ENCODE results near the gene ZNF814.
"Not testable (repeated sequence)": the region's sequence is repeated elsewhere in the genome, so short reads cannot be mapped to it uniquely, and the experiment has no call there.

The ZNF814 gene

GRCh38 chr19:57867868-57868492 lies 20.9 kb downstream of the ZNF814 start (continued):
- TF ChIP-seq, protein P1, sequence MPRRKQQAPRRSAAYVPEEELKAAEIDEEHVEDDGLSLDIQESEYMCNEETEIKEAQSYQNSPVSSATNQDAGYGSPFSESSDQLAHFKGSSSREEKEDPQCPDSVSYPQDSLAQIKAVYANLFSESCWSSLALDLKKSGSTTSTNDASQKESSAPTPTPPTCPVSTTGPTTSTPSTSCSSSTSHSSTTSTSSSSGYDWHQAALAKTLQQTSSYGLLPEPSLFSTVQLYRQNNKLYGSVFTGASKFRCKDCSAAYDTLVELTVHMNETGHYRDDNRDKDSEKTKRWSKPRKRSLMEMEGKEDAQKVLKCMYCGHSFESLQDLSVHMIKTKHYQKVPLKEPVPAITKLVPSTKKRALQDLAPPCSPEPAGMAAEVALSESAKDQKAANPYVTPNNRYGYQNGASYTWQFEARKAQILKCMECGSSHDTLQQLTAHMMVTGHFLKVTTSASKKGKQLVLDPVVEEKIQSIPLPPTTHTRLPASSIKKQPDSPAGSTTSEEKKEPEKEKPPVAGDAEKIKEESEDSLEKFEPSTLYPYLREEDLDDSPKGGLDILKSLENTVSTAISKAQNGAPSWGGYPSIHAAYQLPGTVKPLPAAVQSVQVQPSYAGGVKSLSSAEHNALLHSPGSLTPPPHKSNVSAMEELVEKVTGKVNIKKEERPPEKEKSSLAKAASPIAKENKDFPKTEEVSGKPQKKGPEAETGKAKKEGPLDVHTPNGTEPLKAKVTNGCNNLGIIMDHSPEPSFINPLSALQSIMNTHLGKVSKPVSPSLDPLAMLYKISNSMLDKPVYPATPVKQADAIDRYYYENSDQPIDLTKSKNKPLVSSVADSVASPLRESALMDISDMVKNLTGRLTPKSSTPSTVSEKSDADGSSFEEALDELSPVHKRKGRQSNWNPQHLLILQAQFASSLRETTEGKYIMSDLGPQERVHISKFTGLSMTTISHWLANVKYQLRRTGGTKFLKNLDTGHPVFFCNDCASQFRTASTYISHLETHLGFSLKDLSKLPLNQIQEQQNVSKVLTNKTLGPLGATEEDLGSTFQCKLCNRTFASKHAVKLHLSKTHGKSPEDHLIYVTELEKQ (tag by site-specific recombination; IDR thresholded peaks at IDR 0.05; ENCODE audit: borderline replicate concordance), result no peak
- TF ChIP-seq, protein P2, sequence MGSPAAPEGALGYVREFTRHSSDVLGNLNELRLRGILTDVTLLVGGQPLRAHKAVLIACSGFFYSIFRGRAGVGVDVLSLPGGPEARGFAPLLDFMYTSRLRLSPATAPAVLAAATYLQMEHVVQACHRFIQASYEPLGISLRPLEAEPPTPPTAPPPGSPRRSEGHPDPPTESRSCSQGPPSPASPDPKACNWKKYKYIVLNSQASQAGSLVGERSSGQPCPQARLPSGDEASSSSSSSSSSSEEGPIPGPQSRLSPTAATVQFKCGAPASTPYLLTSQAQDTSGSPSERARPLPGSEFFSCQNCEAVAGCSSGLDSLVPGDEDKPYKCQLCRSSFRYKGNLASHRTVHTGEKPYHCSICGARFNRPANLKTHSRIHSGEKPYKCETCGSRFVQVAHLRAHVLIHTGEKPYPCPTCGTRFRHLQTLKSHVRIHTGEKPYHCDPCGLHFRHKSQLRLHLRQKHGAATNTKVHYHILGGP (tag by site-specific recombination; IDR thresholded peaks at IDR 0.05), result no peak
- TF ChIP-seq ZNF791 (tag by site-specific recombination; IDR thresholded peaks at IDR 0.05), result no peak
- no peak for TF ChIP-seq ZNF133 (tag by site-specific recombination; IDR thresholded peaks at IDR 0.05)
- TF ChIP-seq ZNF600 (tag by site-specific recombination; IDR thresholded peaks at IDR 0.05), result no peak
- TF ChIP-seq ZNF23 (tag by site-specific recombination; IDR thresholded peaks at IDR 0.05; ENCODE audit: borderline replicate concordance), result no peak
- TF ChIP-seq ZNF114 (tag by site-specific recombination; IDR thresholded peaks at IDR 0.05), result no peak

- not testable (repeated sequence) for H3K4me3 ChIP-seq (ENCODE audit: low read depth, low read length); H3K4me1 ChIP-seq (ENCODE audit: control insufficient read depth, insufficient read depth, low read length); H3K27ac ChIP-seq (ENCODE audit: extremely low read depth, low read depth, low read length)
- Histone ChIP-seq H3K9me3 (ENCODE audit: control insufficient read depth, insufficient read depth, low read depth, low read length) (peaks cover 11% of the 10 kb centered on the region), H3K36me3 (ENCODE audit: control insufficient read depth in 2 of 2, insufficient read depth in 1 of 2, low read length in 2 of 2) (peaks cover 80 to 91% of the 10 kb centered on the region in 2 experiments)
- peak; percentile 32; the same call in 1 of the 2 replicates for TF ChIP-seq PRDM4 (tag by site-specific recombination; IDR thresholded peaks at IDR 0.05)
- ChIA-PET POLR2A (interaction anchor here (0.6 to 1.3 kb wide), 2 partner anchors 13 to 170 kb away, joined by 3 to 4 read pairs; partner anchors contain the start of gene ZNF587), CTCF (interaction anchor here (0.7 kb wide), 1 partner anchor 140 kb away, joined by 4 read pairs; no protein-coding TSS in a partner anchor)
Observed at GRCh38 chr19:57862351-57862750, 26.5 kb downstream of the ZNF814 start.

DNA sequence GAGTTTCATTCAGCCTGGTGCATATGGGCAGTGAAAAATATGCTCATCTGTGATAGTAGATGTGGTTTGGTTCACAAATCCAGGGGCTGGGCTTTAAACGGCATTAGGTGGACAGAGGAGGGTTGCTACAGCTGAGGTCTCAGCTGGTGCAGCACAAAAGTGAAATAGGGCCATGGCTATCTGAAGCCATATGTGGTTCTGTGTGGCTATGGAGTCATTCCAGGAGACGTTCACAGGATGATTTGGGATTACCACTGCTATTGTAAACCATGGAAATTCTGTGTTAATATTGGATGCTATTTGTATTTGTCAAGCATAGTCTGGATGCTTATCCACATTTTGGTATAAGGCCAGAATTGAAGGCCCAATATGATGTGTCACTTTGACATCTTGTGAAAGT lies 34.7 kb downstream of the ZNF814 start:
- H3K36me3 ChIP-seq (ENCODE audit: control insufficient read depth in 2 of 2, insufficient read depth in 1 of 2, low read length in 2 of 2), result peaks cover 46 to 68% of the 10 kb centered on the region in 2 experiments

GRCh38 chr19:57851812-57852603 lies 36.8 kb downstream of the ZNF814 start:
- CTCF ChIA-PET; H3K9me3 ChIP-seq (ENCODE audit: control insufficient read depth, insufficient read depth, low read depth, low read length); H3K4me1 ChIP-seq (ENCODE audit: control insufficient read depth, insufficient read depth, low read length); H3K4me3 ChIP-seq (ENCODE audit: low read depth, low read length); H3K27ac ChIP-seq (ENCODE audit: extremely low read depth, low read depth, low read length): not testable (repeated sequence)
- POLR2A ChIA-PET, result interaction anchor here (0.8 kb wide), 1 partner anchor 37 kb away, joined by 4 read pairs; the partner anchor contains the start of gene ZNF552
- H3K36me3 ChIP-seq (ENCODE audit: control insufficient read depth in 2 of 2, insufficient read depth in 1 of 2, low read length in 2 of 2), result peaks cover 33 to 49% of the 10 kb centered on the region in 2 experiments

More for the DNA sequence above, 34.7 kb downstream of the ZNF814 start:
- H3K9me3 ChIP-seq (ENCODE audit: control insufficient read depth, insufficient read depth, low read depth, low read length); CTCF ChIA-PET; H3K27ac ChIP-seq (ENCODE audit: extremely low read depth, low read depth, low read length); POLR2A ChIA-PET; H3K4me3 ChIP-seq (ENCODE audit: low read depth, low read length); H3K4me1 ChIP-seq (ENCODE audit: control insufficient read depth, insufficient read depth, low read length): not testable (repeated sequence)

All from HEK293 (cell line).